Activated CD8-positive, alpha-beta T cell treated with anti-CD3 and anti-CD28 coated beads for 36 hours (primary cell): ENCODE results near the gene BEND6. TPM values are rescaled to one million over a fixed set of nuclear protein-coding genes. Genes with fewer than 3 reads are reported as not detected.

ENCODE experiments used
- ATAC-seq: fragments of 200-7000 bp; cut with Tn5 transposase; one replicate; pipeline ENCODE4 v1.10.0; 2021; ENCODE audit warnings: mild to moderate bottlenecking, moderate library complexity
- CTCF ChIA-PET: fragments of 350-600 bp; sonication (Branson Sonifier 250); formaldehyde crosslinking; loops from one replicate; lab custom pipeline; 2021; ENCODE audit warnings: antibody characterized with exemption; lab: Charles Lee
- POLR2A ChIA-PET: fragments of 350-600 bp; sonication (Branson Sonifier 250); formaldehyde crosslinking; loops from one replicate; lab custom pipeline; 2021; ENCODE audit warnings: antibody characterized with exemption; lab: Charles Lee
- DNase-seq: peaks from one replicate; pipeline ENCODE4 v3.0.0-alpha.2; 2020
- H3K27ac Mint-ChIP-seq: one replicate; pipeline ENCODE4 v1.8.0; 2021; ENCODE audit warnings: mild to moderate bottlenecking, mixed read lengths
- H3K27me3 Mint-ChIP-seq: one replicate; pipeline ENCODE4 v1.8.0; 2021; ENCODE audit warnings: mixed read lengths
- H3K36me3 Mint-ChIP-seq: one replicate; pipeline ENCODE4 v1.8.0; 2021; ENCODE audit warnings: low read depth, mixed read lengths
- H3K4me1 Mint-ChIP-seq: one replicate; pipeline ENCODE4 v1.8.0; 2021; ENCODE audit warnings: low read depth, mixed read lengths
- H3K4me3 Mint-ChIP-seq: one replicate; pipeline ENCODE4 v1.8.0; 2021; ENCODE audit warnings: mild to moderate bottlenecking, moderate library complexity, mixed read lengths
- H3K9me3 Mint-ChIP-seq: one replicate; pipeline ENCODE4 v1.8.0; 2021; ENCODE audit warnings: mixed read lengths
- intact Hi-C: fragments of 100-400 bp; cut with micrococcal nuclease; formaldehyde crosslinking; loops from one replicate; pipeline ENCODE4 v1.10.0; 2022
- total RNA-seq, 2 experiments: library from RNA; stranded (reverse); gene quantifications; one replicate each; pipeline ENCODE4 v1.2.3, GENCODE V29; 2021
- TF ChIP-seq, protein P1 (sequence below): fragments of 200-600 bp; IDR thresholded peaks from one replicate; pipeline ENCODE4 v1.8.0; 2022; ENCODE audit warnings: antibody characterized with exemption, mild to moderate bottlenecking

Gene BEND6
- total RNA-seq, 2 experiments from 2014 or later = not detected

DNA sequence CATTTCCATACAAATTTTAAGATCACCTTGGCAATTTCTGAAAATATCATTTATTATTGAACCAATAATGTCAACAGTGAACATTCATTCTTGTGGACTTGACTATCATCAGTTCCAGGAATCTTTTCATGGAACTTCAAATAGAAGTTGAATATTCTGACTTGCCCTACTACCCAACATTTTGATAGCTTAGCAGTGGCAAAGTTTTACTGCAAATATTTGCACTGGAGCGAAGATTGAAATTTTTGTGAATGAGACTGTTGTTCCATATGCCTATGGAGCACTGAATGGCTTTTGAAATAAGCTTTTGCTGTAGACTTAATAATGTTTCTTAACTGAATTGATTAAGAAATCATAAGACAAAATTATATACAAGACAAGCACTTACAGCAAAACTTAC is 23.6 kb downstream of the BEND6 start:
- ChIA-PET CTCF (no interaction called here), POLR2A (no interaction called here)
- Mint-ChIP-seq H3K4me1 (no peaks in the 10 kb centered on the region), H3K4me3 (no peak overlapping the region), H3K27me3 (peaks cover 2% of the 10 kb centered on the region), H3K9me3 (peaks cover 4% of the 10 kb centered on the region), H3K27ac (no peak overlapping the region), H3K36me3 (no peaks in the 10 kb centered on the region)
- no peak for DNase-seq
- ATAC-seq = no peak
- TF ChIP-seq, protein P1, sequence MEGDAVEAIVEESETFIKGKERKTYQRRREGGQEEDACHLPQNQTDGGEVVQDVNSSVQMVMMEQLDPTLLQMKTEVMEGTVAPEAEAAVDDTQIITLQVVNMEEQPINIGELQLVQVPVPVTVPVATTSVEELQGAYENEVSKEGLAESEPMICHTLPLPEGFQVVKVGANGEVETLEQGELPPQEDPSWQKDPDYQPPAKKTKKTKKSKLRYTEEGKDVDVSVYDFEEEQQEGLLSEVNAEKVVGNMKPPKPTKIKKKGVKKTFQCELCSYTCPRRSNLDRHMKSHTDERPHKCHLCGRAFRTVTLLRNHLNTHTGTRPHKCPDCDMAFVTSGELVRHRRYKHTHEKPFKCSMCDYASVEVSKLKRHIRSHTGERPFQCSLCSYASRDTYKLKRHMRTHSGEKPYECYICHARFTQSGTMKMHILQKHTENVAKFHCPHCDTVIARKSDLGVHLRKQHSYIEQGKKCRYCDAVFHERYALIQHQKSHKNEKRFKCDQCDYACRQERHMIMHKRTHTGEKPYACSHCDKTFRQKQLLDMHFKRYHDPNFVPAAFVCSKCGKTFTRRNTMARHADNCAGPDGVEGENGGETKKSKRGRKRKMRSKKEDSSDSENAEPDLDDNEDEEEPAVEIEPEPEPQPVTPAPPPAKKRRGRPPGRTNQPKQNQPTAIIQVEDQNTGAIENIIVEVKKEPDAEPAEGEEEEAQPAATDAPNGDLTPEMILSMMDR = no peak
- intact Hi-C loops = no loop called here

DNA sequence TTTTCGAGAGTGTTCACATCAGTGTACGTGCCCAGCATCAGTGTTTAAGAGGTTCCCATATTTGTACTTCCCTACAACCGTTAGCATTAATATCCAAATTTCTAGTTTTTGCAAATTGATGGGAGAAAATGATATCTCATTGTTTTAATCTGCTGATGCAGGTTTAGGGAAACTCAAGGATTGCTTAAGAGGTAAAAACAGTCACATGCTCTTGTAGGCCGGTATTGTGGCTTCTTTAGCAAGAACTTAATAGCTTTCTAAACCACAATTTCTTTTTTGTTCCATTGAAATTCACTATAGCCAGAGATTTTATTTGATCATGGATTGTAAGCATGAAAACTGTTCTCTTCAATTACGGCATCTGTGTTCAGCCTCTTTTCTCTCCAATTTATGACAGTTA is 29.5 kb downstream of the BEND6 start:
- DNase-seq = no peak
- Mint-ChIP-seq H3K27ac (no peak overlapping the region), H3K27me3 (peaks cover 2% of the 10 kb centered on the region), H3K4me3 (no peak overlapping the region), H3K9me3 (no peaks in the 10 kb centered on the region), H3K36me3 (no peaks in the 10 kb centered on the region), H3K4me1 (no peaks in the 10 kb centered on the region)
- intact Hi-C loops = no loop called here
- POLR2A ChIA-PET = no interaction called here
- CTCF ChIA-PET = interaction anchor here (1.6 kb wide), 1 partner anchor 80 kb away, joined by 5 read pairs; no protein-coding TSS in a partner anchor
- ATAC-seq = no peak
- TF ChIP-seq, protein P1 = no peak

DNA sequence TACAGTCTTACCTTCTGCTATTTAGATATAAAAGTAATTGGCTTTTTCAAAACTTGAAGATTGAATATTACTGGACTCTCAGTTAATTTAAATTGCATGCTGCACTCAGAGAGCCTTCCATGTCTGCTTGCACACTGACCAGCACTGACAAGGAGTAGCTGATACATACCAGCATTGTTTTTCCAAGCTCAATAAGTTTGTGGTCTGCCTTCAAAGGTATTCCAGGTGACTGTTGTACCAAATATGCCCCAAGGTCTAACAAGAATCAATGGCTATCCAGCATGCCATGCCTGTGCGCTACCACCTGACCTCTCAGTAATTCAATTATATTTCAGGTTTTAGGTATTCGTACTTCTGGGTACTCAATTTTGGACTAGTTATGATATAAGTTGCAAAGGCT is 30.0 kb downstream of the BEND6 start:
- Mint-ChIP-seq H3K27me3 (peaks cover 3% of the 10 kb centered on the region), H3K36me3 (no peaks in the 10 kb centered on the region), H3K27ac (no peak overlapping the region), H3K9me3 (no peaks in the 10 kb centered on the region), H3K4me1 (no peaks in the 10 kb centered on the region), H3K4me3 (no peak overlapping the region)
- TF ChIP-seq, protein P1 = no peak
- ATAC-seq (no peak), DNase-seq (no peak)
- ChIA-PET POLR2A (no interaction called here), CTCF (interaction anchor here (1.6 kb wide), 1 partner anchor 80 kb away, joined by 5 read pairs; no protein-coding TSS in a partner anchor)
- intact Hi-C loops = no loop called here

DNA sequence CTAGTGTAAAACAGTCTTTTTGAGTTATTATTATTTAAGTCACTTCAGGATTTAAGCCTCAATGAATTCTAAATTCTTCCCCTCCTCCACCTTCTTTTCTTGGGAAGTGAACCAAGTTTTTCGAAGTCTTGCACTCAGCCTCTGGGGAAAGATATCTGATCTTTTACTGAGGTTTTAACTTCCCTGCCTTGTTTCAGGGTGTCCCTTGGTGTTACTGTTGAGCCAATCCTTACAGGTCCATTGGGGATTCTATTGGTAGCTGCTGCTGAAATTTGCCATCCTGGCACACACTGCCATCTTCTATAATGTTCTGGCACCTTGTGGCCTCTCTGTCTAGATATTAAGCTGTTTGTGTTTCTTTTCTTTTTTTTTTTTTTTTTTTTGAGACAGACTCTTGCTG is 31.7 kb downstream of the BEND6 start:
- no peak for ATAC-seq
- intact Hi-C loops = no loop called here
- ChIA-PET POLR2A (no interaction called here), CTCF (interaction anchor here (1.0 to 1.4 kb wide), 2 partner anchors 8 to 34 kb away, joined by 3 read pairs; no protein-coding TSS in a partner anchor)
- no peaks in the 10 kb centered on the region for H3K4me1 Mint-ChIP-seq
- TF ChIP-seq, protein P1 = no peak
- DNase-seq = no peak
- H3K36me3 Mint-ChIP-seq = no peaks in the 10 kb centered on the region
- H3K27me3 Mint-ChIP-seq = peaks cover 5% of the 10 kb centered on the region
- no peak overlapping the region for H3K27ac Mint-ChIP-seq
- no peak overlapping the region for H3K4me3 Mint-ChIP-seq
- no peaks in the 10 kb centered on the region for H3K9me3 Mint-ChIP-seq

DNA sequence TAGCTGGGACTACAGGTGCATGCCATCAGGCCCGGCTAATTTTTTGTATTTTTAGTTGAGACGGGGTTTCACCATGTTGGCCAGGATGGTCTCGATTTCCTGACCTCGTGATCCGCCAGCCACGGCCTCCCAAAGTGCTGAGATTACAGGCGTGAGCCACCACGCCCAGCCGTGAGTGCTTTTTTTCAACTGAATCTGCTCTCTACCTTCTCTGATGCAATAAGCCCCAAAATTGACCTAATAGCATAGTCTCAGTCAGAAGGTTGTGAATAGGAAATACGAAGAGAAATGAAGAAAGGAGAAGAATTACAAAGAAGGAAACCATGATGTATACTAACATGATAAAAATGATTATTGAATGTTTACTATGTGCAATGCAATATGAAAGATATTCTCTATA is 33.2 kb downstream of the BEND6 start:
- TF ChIP-seq, protein P1 = no peak
- H3K36me3 Mint-ChIP-seq = no peaks in the 10 kb centered on the region

More for the DNA sequence above, 33.2 kb downstream of the BEND6 start:
- ChIA-PET POLR2A (no interaction called here), CTCF (no interaction called here)
- Mint-ChIP-seq H3K4me1 (no peaks in the 10 kb centered on the region), H3K27ac (no peak overlapping the region), H3K9me3 (no peaks in the 10 kb centered on the region), H3K4me3 (no peak overlapping the region), H3K27me3 (peaks cover 12% of the 10 kb centered on the region)
- ATAC-seq = no peak
- no peak for DNase-seq
- intact Hi-C loops = no loop called here
